ENCODE data around the gene SHROOM3. TPM values are rescaled to one million over a fixed set of nuclear protein-coding genes. Genes with fewer than 3 reads are reported as not detected.

Gene SHROOM3
- total RNA-seq, 2 experiments from 2014 or later: not detected

- H3K4me3 Mint-ChIP-seq: no peak overlapping the region
Measured at GRCh38 chr4:76504613-76505465, 69.8 kb downstream of the SHROOM3 start.

GRCh38 chr4:76511947-76512346, 76.9 kb downstream of the SHROOM3 start:
- no peaks in the 10 kb centered on the region for H3K4me1 Mint-ChIP-seq (ENCODE audit: low read depth)
- ChIA-PET POLR2A (no interaction called here), CTCF (interaction anchor here (1.1 kb wide), 1 partner anchor 238 kb away, joined by 4 read pairs; no protein-coding TSS in a partner anchor)
- H3K27ac Mint-ChIP-seq: no peak overlapping the region
- no peaks in the 10 kb centered on the region for H3K9me3 Mint-ChIP-seq (ENCODE audit: insufficient read depth)
- H3K27me3 Mint-ChIP-seq (ENCODE audit: low read depth): peaks cover 4% of the 10 kb centered on the region
- DNase-seq (no peak), ATAC-seq (no peak)
- no peak overlapping the region for H3K4me3 Mint-ChIP-seq
- no peaks in the 10 kb centered on the region for H3K36me3 Mint-ChIP-seq (ENCODE audit: low read depth)

More at GRCh38 chr4:76504613-76505465, 69.8 kb downstream of the SHROOM3 start:
- peaks cover 15% of the 10 kb centered on the region for H3K27me3 Mint-ChIP-seq (ENCODE audit: low read depth)
- no peak for DNase-seq
- H3K9me3 Mint-ChIP-seq (ENCODE audit: insufficient read depth): no peaks in the 10 kb centered on the region
- ATAC-seq: no peak
- ChIA-PET CTCF (interaction anchor here (0.8 to 3.5 kb wide), 19 partner anchors 13 to 699 kb away, joined by 3 to 26 read pairs (median 4); partner anchors contain the start of gene SHROOM3), POLR2A (interaction anchor here (1.0 kb wide), 1 partner anchor 326 kb away, joined by 3 read pairs; no protein-coding TSS in a partner anchor)
- H3K27ac Mint-ChIP-seq: no peak overlapping the region
- no peaks in the 10 kb centered on the region for H3K4me1 Mint-ChIP-seq (ENCODE audit: low read depth)
- no peaks in the 10 kb centered on the region for H3K36me3 Mint-ChIP-seq (ENCODE audit: low read depth)

- Mint-ChIP-seq H3K4me3 (no peak overlapping the region), H3K4me1 (ENCODE audit: low read depth) (no peaks in the 10 kb centered on the region), H3K27ac (no peak overlapping the region), H3K9me3 (ENCODE audit: insufficient read depth) (no peaks in the 10 kb centered on the region), H3K27me3 (ENCODE audit: low read depth) (no peaks in the 10 kb centered on the region), H3K36me3 (ENCODE audit: low read depth) (no peaks in the 10 kb centered on the region)
- ChIA-PET CTCF (no interaction called here), POLR2A (no interaction called here)
- ATAC-seq (no peak), DNase-seq (no peak)
Measured at GRCh38 chr4:76513482-76513881, 78.5 kb downstream of the SHROOM3 start.

DNA sequence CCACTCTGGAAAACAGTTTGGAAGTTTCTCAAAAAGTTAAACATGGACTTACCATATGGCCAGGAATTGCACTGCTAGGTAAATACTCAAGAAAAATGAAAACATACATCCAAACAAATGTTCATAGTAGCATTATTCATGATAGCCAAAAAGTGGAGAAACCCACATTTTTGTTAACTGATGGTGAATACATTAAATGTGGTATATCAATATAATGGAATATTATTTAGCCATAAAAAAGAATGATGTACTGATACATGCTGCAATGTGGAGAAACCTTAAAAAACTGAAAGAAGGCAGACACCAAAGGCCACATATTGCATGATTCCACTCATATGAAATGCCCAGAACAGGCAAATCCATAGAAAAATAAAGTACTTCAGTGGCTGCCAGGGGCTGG, 79.1 kb downstream of the SHROOM3 start:
- Mint-ChIP-seq H3K27ac (no peak overlapping the region), H3K4me1 (ENCODE audit: low read depth) (no peaks in the 10 kb centered on the region), H3K9me3 (ENCODE audit: insufficient read depth) (no peaks in the 10 kb centered on the region), H3K27me3 (ENCODE audit: low read depth) (no peaks in the 10 kb centered on the region), H3K4me3 (no peak overlapping the region), H3K36me3 (ENCODE audit: low read depth) (no peaks in the 10 kb centered on the region)
- CTCF ChIA-PET: no interaction called here
- no peak for DNase-seq
- POLR2A ChIA-PET: no interaction called here
- ATAC-seq: no peak

GRCh38 chr4:76515975-76516843, 81.2 kb downstream of the SHROOM3 start:
- ChIA-PET POLR2A (no interaction called here), CTCF (interaction anchor here (0.6 to 1.5 kb wide), 2 partner anchors 11 to 516 kb away, joined by 3 to 5 read pairs; no protein-coding TSS in a partner anchor)
- no peak for DNase-seq

GRCh38 chr4:76518241-76518640, 83.2 kb downstream of the SHROOM3 start:
- no peak overlapping the region for H3K27ac Mint-ChIP-seq
- ChIA-PET POLR2A (no interaction called here), CTCF (interaction anchor here (1.5 kb wide), 1 partner anchor 13 kb away, joined by 5 read pairs; no protein-coding TSS in a partner anchor)
- H3K36me3 Mint-ChIP-seq (ENCODE audit: low read depth): no peaks in the 10 kb centered on the region
- no peaks in the 10 kb centered on the region for H3K27me3 Mint-ChIP-seq (ENCODE audit: low read depth)
- H3K4me1 Mint-ChIP-seq (ENCODE audit: low read depth): no peaks in the 10 kb centered on the region
- no peak overlapping the region for H3K4me3 Mint-ChIP-seq
- ATAC-seq: no peak
- no peaks in the 10 kb centered on the region for H3K9me3 Mint-ChIP-seq (ENCODE audit: insufficient read depth)
- DNase-seq: no peak

More at GRCh38 chr4:76515975-76516843, 81.2 kb downstream of the SHROOM3 start:
- ATAC-seq: no peak
- Mint-ChIP-seq H3K27me3 (ENCODE audit: low read depth) (no peaks in the 10 kb centered on the region), H3K4me1 (ENCODE audit: low read depth) (no peaks in the 10 kb centered on the region), H3K4me3 (no peak overlapping the region), H3K27ac (no peak overlapping the region), H3K36me3 (ENCODE audit: low read depth) (no peaks in the 10 kb centered on the region), H3K9me3 (ENCODE audit: insufficient read depth) (no peaks in the 10 kb centered on the region)

DNA sequence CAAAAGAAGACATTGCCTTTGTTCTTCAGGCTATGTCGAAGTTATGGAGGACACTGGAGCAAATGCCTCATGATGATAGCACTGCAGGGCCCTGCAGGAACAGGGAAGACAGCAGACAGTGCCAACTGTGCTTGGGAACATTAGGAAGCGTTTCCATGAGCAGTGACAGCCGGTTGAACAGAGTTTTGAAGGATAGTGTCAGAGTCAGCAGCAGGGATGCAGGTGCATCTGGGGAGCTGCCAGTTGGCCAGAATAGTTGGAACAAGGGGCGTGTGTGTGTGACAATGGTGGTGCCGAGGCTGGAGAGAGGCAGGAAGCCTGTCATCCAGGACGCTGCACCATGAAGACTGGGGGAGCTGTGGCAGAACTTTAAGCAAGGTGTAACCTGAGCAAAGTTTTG, 88.6 kb downstream of the SHROOM3 start:
- DNase-seq (no peak), ATAC-seq (no peak)
- no peaks in the 10 kb centered on the region for H3K4me1 Mint-ChIP-seq (ENCODE audit: low read depth)
- H3K4me3 Mint-ChIP-seq: no peak overlapping the region
- H3K36me3 Mint-ChIP-seq (ENCODE audit: low read depth): no peaks in the 10 kb centered on the region
- H3K27ac Mint-ChIP-seq: no peak overlapping the region
- H3K9me3 Mint-ChIP-seq (ENCODE audit: insufficient read depth): no peaks in the 10 kb centered on the region
- H3K27me3 Mint-ChIP-seq (ENCODE audit: low read depth): no peaks in the 10 kb centered on the region
- POLR2A ChIA-PET: no interaction called here
- CTCF ChIA-PET: interaction anchor here (1.1 kb wide), 1 partner anchor 10 kb away, joined by 3 read pairs; no protein-coding TSS in a partner anchor

DNA sequence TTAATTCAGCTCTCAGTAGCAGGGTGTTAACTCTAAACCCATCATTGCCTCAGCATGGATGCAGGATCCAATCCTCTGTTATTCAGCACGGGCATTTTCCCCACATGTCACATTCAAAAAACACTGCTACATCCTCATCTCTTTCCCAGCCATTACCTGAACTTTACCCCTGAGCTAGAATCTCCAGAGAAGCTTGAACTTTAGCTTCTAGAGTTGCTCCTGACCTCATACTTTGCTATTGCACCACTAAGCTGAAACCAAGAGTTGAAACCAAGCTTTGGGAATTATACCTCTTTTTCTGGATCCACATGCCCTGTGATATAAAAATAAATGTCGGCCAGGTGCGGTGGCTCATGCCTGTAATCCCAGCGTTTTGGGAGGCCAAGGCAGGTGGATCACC, 90.7 kb downstream of the SHROOM3 start:
- ATAC-seq: no peak
- ChIA-PET POLR2A (no interaction called here), CTCF (no interaction called here)
- no peaks in the 10 kb centered on the region for H3K36me3 Mint-ChIP-seq (ENCODE audit: low read depth)
- no peak overlapping the region for H3K4me3 Mint-ChIP-seq
- H3K27ac Mint-ChIP-seq: no peak overlapping the region
- no peaks in the 10 kb centered on the region for H3K27me3 Mint-ChIP-seq (ENCODE audit: low read depth)
- H3K4me1 Mint-ChIP-seq (ENCODE audit: low read depth): no peaks in the 10 kb centered on the region
- DNase-seq: no peak
- no peaks in the 10 kb centered on the region for H3K9me3 Mint-ChIP-seq (ENCODE audit: insufficient read depth)

GRCh38 chr4:76526585-76526990, 91.6 kb downstream of the SHROOM3 start:
- POLR2A ChIA-PET: no interaction called here

GRCh38 chr4:76527666-76528065, 92.6 kb downstream of the SHROOM3 start:
- H3K27ac Mint-ChIP-seq: no peak overlapping the region
- POLR2A ChIA-PET: no interaction called here
- DNase-seq (no peak), ATAC-seq (no peak)
- H3K36me3 Mint-ChIP-seq (ENCODE audit: low read depth): no peaks in the 10 kb centered on the region
- H3K9me3 Mint-ChIP-seq (ENCODE audit: insufficient read depth): no peaks in the 10 kb centered on the region
- no peaks in the 10 kb centered on the region for H3K4me1 Mint-ChIP-seq (ENCODE audit: low read depth)
- H3K4me3 Mint-ChIP-seq: no peak overlapping the region
- CTCF ChIA-PET: no interaction called here
- H3K27me3 Mint-ChIP-seq (ENCODE audit: low read depth): peaks cover 5% of the 10 kb centered on the region

More at GRCh38 chr4:76526585-76526990, 91.6 kb downstream of the SHROOM3 start:
- Mint-ChIP-seq H3K27me3 (ENCODE audit: low read depth) (peaks cover 2% of the 10 kb centered on the region), H3K9me3 (ENCODE audit: insufficient read depth) (no peaks in the 10 kb centered on the region), H3K36me3 (ENCODE audit: low read depth) (no peaks in the 10 kb centered on the region), H3K4me3 (no peak overlapping the region), H3K4me1 (ENCODE audit: low read depth) (no peaks in the 10 kb centered on the region), H3K27ac (no peak overlapping the region)
- DNase-seq (no peak), ATAC-seq (no peak)
- CTCF ChIA-PET: no interaction called here

GRCh38 chr4:76531597-76531996, 96.6 kb downstream of the SHROOM3 start:
- Mint-ChIP-seq H3K4me1 (ENCODE audit: low read depth) (no peaks in the 10 kb centered on the region), H3K4me3 (no peak overlapping the region), H3K27me3 (ENCODE audit: low read depth) (peaks cover 5% of the 10 kb centered on the region), H3K36me3 (ENCODE audit: low read depth) (no peaks in the 10 kb centered on the region), H3K27ac (no peak overlapping the region), H3K9me3 (ENCODE audit: insufficient read depth) (no peaks in the 10 kb centered on the region)
- ATAC-seq (no peak), DNase-seq (no peak)
- ChIA-PET POLR2A (no interaction called here), CTCF (no interaction called here)

GRCh38 chr4:76532805-76533204, 97.8 kb downstream of the SHROOM3 start:
- Mint-ChIP-seq H3K4me1 (ENCODE audit: low read depth) (no peaks in the 10 kb centered on the region), H3K4me3 (no peak overlapping the region), H3K9me3 (ENCODE audit: insufficient read depth) (no peaks in the 10 kb centered on the region), H3K27ac (no peak overlapping the region), H3K27me3 (ENCODE audit: low read depth) (peaks cover 5% of the 10 kb centered on the region), H3K36me3 (ENCODE audit: low read depth) (no peaks in the 10 kb centered on the region)
- ATAC-seq (no peak), DNase-seq (no peak)
- CTCF ChIA-PET: no interaction called here
- POLR2A ChIA-PET: no interaction called here
